Caco-2 (cell line): ENCODE results near the gene CRAMP1. TPM values are rescaled to one million over a fixed set of nuclear protein-coding genes. Genes with fewer than 3 reads are reported as not detected.

ENCODE experiments used
- BruUV-seq: library from RNA; stranded (reverse); fragments of 400-500 nt; replicated peaks from 2 replicates; lab custom pipeline; 2021; lab: Mats Ljungman, UMichigan
- CTCF ChIA-PET: fragments of 300-600 bp; sonication (Branson Sonifier 250); formaldehyde crosslinking; loops from one replicate; lab custom pipeline; 2022; ENCODE audit warnings: antibody characterized with exemption; lab: Charles Lee
- POLR2A ChIA-PET: fragments of 300-600 bp; sonication (Branson Sonifier 250); formaldehyde crosslinking; loops from one replicate; lab custom pipeline; 2022; ENCODE audit warnings: antibody characterized with exemption; lab: Charles Lee
- DNase-seq, 2 experiments: peaks; one replicate each; pipeline versions ENCODE4 v3.0.0 to v3.0.0-alpha.2; 2020 to 2022
- H3K27me3 ChIP-seq: replicated peaks from 2 replicates; pipeline ENCODE4 v1.6.0; 2011; ENCODE audit warnings: low read length; ENCODE audit not compliant: control insufficient read depth, insufficient read depth
- H3K36me3 ChIP-seq: 2 replicates; pipeline ENCODE4 v1.5.1; 2011; ENCODE audit warnings: low read length; ENCODE audit not compliant: control insufficient read depth, insufficient read depth
- H3K4me1 ChIP-seq: fragments of 250-450 bp; sonication (Bioruptor Pico); 2 replicates; pipeline ENCODE4 v1.5.1; 2020; ENCODE audit warnings: mild to moderate bottlenecking
- H3K4me3 ChIP-seq: 2 replicates; pipeline ENCODE4 v1.5.1; 2011; ENCODE audit warnings: low read depth, mild to moderate bottlenecking, control low read depth, low read length
- H3K9me3 ChIP-seq: fragments of 250-450 bp; sonication (Bioruptor Pico); 2 replicates; pipeline ENCODE4 v1.5.1; 2020; ENCODE audit warnings: mild to moderate bottlenecking, moderate library complexity
- H3K27ac Mint-ChIP-seq: one replicate; pipeline ENCODE4 v1.8.0; 2022; ENCODE audit warnings: mixed read lengths; ENCODE audit not compliant: unreplicated experiment
- H3K27me3 Mint-ChIP-seq: one replicate; pipeline ENCODE4 v1.8.0; 2022; ENCODE audit warnings: mixed read lengths; ENCODE audit not compliant: insufficient read depth, unreplicated experiment
- H3K36me3 Mint-ChIP-seq: one replicate; pipeline ENCODE4 v1.8.0; 2022; ENCODE audit warnings: mild to moderate bottlenecking, mixed read lengths; ENCODE audit not compliant: insufficient read depth, unreplicated experiment
- H3K4me1 Mint-ChIP-seq: one replicate; pipeline ENCODE4 v1.8.0; 2022; ENCODE audit warnings: low read depth, mixed read lengths; ENCODE audit not compliant: unreplicated experiment
- H3K4me3 Mint-ChIP-seq: one replicate; pipeline ENCODE4 v1.8.0; 2022; ENCODE audit warnings: mild to moderate bottlenecking, moderate library complexity, mixed read lengths; ENCODE audit not compliant: unreplicated experiment
- H3K9me3 Mint-ChIP-seq: one replicate; pipeline ENCODE4 v1.8.0; 2022; ENCODE audit warnings: mixed read lengths; ENCODE audit not compliant: unreplicated experiment
- CTCF ChIP-seq, 2 experiments: fragments of 200-600 bp in 1 of 2; IDR thresholded peaks; 1 replicate in 1 of 2; 2 replicates in 1 of 2; pipeline versions ENCODE4 v1.5.1 to v1.8.0; 2011 to 2022; ENCODE audit warnings: antibody characterized with exemption in 1 of 2, control low read depth in 1 of 2, inconsistent platforms in 1 of 2, low read depth in 1 of 2, low read length in 1 of 2, mild to moderate bottlenecking in 1 of 2, moderate library complexity in 1 of 2; ENCODE audit not compliant: insufficient read depth in 1 of 2, severe bottlenecking in 1 of 2, unreplicated experiment in 1 of 2
- intact Hi-C: fragments of 100-400 bp; cut with micrococcal nuclease; formaldehyde crosslinking; loops from one replicate; pipeline ENCODE4 v1.10.0; 2022; ENCODE audit not compliant: unreplicated experiment
- total RNA-seq: library from RNA; stranded (reverse); gene quantifications from 2 replicates; pipeline ENCODE4 v1.2.3, GENCODE V29; 2022

Gene CRAMP1
- total RNA-seq, 1 experiment from 2014 or later = 24.7 TPM

GRCh38 chr16:1579214-1579613 lies 32.9 kb upstream of the CRAMP1 start:
- Mint-ChIP-seq H3K27ac (no peak overlapping the region), H3K27me3 (no peaks in the 10 kb centered on the region), H3K4me3 (no peak overlapping the region), H3K9me3 (no peaks in the 10 kb centered on the region), H3K4me1 (no peaks in the 10 kb centered on the region), H3K36me3 (no peaks in the 10 kb centered on the region)
- no peaks in the 10 kb centered on the region for H3K27me3 ChIP-seq
- no peaks in the 10 kb centered on the region for H3K4me1 ChIP-seq
- DNase-seq = no peak
- no TSS peak for BruUV-seq
- POLR2A ChIA-PET = no interaction called here
- intact Hi-C loops = no loop called here
- no peaks in the 10 kb centered on the region for H3K9me3 ChIP-seq
- TF ChIP-seq CTCF (IDR thresholded peaks at IDR 0.05; ENCODE audit: insufficient read depth in 1 of 2, low read depth in 1 of 2, low read length in 1 of 2, severe bottlenecking in 1 of 2, unreplicated experiment in 1 of 2) = no peak
- no peak overlapping the region for H3K4me3 ChIP-seq
- H3K36me3 ChIP-seq = no peaks in the 10 kb centered on the region
- CTCF ChIA-PET = no interaction called here

GRCh38 chr16:1580256-1580655 lies 31.9 kb upstream of the CRAMP1 start:
- intact Hi-C loops = no loop called here

GRCh38 chr16:1580956-1581355 lies 31.2 kb upstream of the CRAMP1 start:
- no peak for DNase-seq
- no peaks in the 10 kb centered on the region for H3K36me3 Mint-ChIP-seq
- POLR2A ChIA-PET = no interaction called here
- H3K27ac Mint-ChIP-seq = no peak overlapping the region
- no peaks in the 10 kb centered on the region for H3K27me3 ChIP-seq
- intact Hi-C loops = no loop called here
- H3K9me3 Mint-ChIP-seq = no peaks in the 10 kb centered on the region
- H3K36me3 ChIP-seq = no peaks in the 10 kb centered on the region
- BruUV-seq = no TSS peak
- H3K9me3 ChIP-seq = no peaks in the 10 kb centered on the region
- H3K27me3 Mint-ChIP-seq = no peaks in the 10 kb centered on the region
- TF ChIP-seq CTCF (IDR thresholded peaks at IDR 0.05; ENCODE audit: insufficient read depth in 1 of 2, low read depth in 1 of 2, low read length in 1 of 2, severe bottlenecking in 1 of 2, unreplicated experiment in 1 of 2) = no peak
- CTCF ChIA-PET = interaction anchor here (0.6 kb wide), 1 partner anchor 81 kb away, joined by 6 read pairs; no protein-coding TSS in a partner anchor
- H3K4me1 ChIP-seq = no peaks in the 10 kb centered on the region
- no peak overlapping the region for H3K4me3 Mint-ChIP-seq
- H3K4me1 Mint-ChIP-seq = no peaks in the 10 kb centered on the region
- no peak overlapping the region for H3K4me3 ChIP-seq

More at GRCh38 chr16:1580256-1580655, 31.9 kb upstream of the CRAMP1 start:
- BruUV-seq = no TSS peak
- DNase-seq = no peak
- no peaks in the 10 kb centered on the region for H3K27me3 ChIP-seq
- H3K36me3 Mint-ChIP-seq = no peaks in the 10 kb centered on the region
- no peak overlapping the region for H3K4me3 ChIP-seq
- POLR2A ChIA-PET = no interaction called here
- no peaks in the 10 kb centered on the region for H3K9me3 ChIP-seq
- H3K4me1 ChIP-seq = no peaks in the 10 kb centered on the region
- no peak for TF ChIP-seq CTCF (IDR thresholded peaks at IDR 0.05; ENCODE audit: insufficient read depth in 1 of 2, low read depth in 1 of 2, low read length in 1 of 2, severe bottlenecking in 1 of 2, unreplicated experiment in 1 of 2)
- H3K9me3 Mint-ChIP-seq = no peaks in the 10 kb centered on the region
- no peaks in the 10 kb centered on the region for H3K36me3 ChIP-seq
- no peak overlapping the region for H3K27ac Mint-ChIP-seq
- H3K27me3 Mint-ChIP-seq = no peaks in the 10 kb centered on the region
- no peak overlapping the region for H3K4me3 Mint-ChIP-seq
- no peaks in the 10 kb centered on the region for H3K4me1 Mint-ChIP-seq
- CTCF ChIA-PET = no interaction called here
